PFSK-1 (cell line): ENCODE data around the gene PDHA1.

Experiments
- REST ChIP-seq, 2 experiments: IDR thresholded peaks; 2 replicates each; pipeline versions ENCODE4 v1.6.1 to v1.8.0; 2011 to 2012; ENCODE audit warnings: low read depth in 2 of 2, low read length in 2 of 2, control low read depth in 1 of 2, inconsistent platforms in 1 of 2, mild to moderate bottlenecking in 1 of 2, moderate library complexity in 1 of 2; ENCODE audit not compliant: insufficient read depth in 1 of 2
- SIN3A ChIP-seq: IDR thresholded peaks from 2 replicates; pipeline ENCODE4 v1.6.1; 2012; ENCODE audit warnings: mild to moderate bottlenecking, low read length, moderate library complexity, borderline replicate concordance; ENCODE audit not compliant: insufficient read depth

GRCh38 chrX:19349264-19349663 is 5.5 kb downstream of the PDHA1 start:
- TF ChIP-seq SIN3A (no peak), REST (IDR thresholded peaks at IDR 0.05; ENCODE audit: insufficient read depth in 1 of 2, low read depth in 2 of 2, low read length in 2 of 2) (no peak)
